ENCODE data around the gene DDIT4. TPM values are rescaled to one million over a fixed set of nuclear protein-coding genes. Genes with fewer than 3 reads are reported as not detected.
A peak's percentile ranks its signal among the peaks of the same experiment; 100 is the strongest.

The DDIT4 gene
- total and polyA plus RNA-seq, 7 experiments from 2014 or later = 25.4 to 335 (median 135) TPM

GRCh38 chr10:72320676-72321247 lies 47.0 kb downstream of the DDIT4 start:
- intact Hi-C loops (cut with micrococcal nuclease) = loop anchor here in 1 of 2 donors (1.0 kb wide), 4 partner anchors 8 to 72 kb away; no protein-coding TSS in a partner anchor
- Mint-ChIP-seq H3K4me1 (peaks cover 50 to 84% (median 77%) of the 10 kb centered on the region in 7 donors), H3K27ac (peak overlapping the region; percentile 90 to 98 (median 97)), H3K36me3 (peaks cover 0 to 7% (median 0%) of the 10 kb centered on the region in 5 donors), H3K9me3 (no peaks in the 10 kb centered on the region), H3K27me3 (no peaks in the 10 kb centered on the region), H3K4me3 (peak overlapping the region; percentile 66 to 86 (median 80))
- peak overlapping the region; percentile 94 for H3K27ac ChIP-seq (ENCODE audit: low read depth, low read length)
- ChIA-PET POLR2A (interaction anchor here (0.9 to 13.6 kb wide), 15 partner anchors 8 to 233 kb away, joined by 3 to 174 read pairs (median 10); partner anchors contain the start of genes ANAPC16, ASCC1, DDIT4 and SPOCK2), CTCF (interaction anchor here (0.6 to 3.8 kb wide), 13 partner anchors 9 to 232 kb away, joined by 3 to 17 read pairs (median 5); partner anchors contain the start of gene DDIT4)
- peak; percentile 37 for ATAC-seq
- no peaks in the 10 kb centered on the region for H3K9me3 ChIP-seq (ENCODE audit: control insufficient read depth in 2 of 3, low read length in 3 of 3)
- no peaks in the 10 kb centered on the region for H3K36me3 ChIP-seq (ENCODE audit: control insufficient read depth in 2 of 3, insufficient read depth in 3 of 3, low read length in 3 of 3)
- peak overlapping the region; percentile 60 for H3K4me3 ChIP-seq (ENCODE audit: low read length)
- peak in 2 of 9 donors; percentile 64 to 71 for DNase-seq
- peaks cover 60 to 79% of the 10 kb centered on the region in 2 donors for H3K4me1 ChIP-seq (ENCODE audit: control insufficient read depth in 2 of 2, insufficient read depth in 2 of 2, low read length in 2 of 2)
- H3K27me3 ChIP-seq (ENCODE audit: control insufficient read depth in 2 of 2, insufficient read depth in 2 of 2, low read length in 2 of 2) = no peaks in the 10 kb centered on the region

DNA sequence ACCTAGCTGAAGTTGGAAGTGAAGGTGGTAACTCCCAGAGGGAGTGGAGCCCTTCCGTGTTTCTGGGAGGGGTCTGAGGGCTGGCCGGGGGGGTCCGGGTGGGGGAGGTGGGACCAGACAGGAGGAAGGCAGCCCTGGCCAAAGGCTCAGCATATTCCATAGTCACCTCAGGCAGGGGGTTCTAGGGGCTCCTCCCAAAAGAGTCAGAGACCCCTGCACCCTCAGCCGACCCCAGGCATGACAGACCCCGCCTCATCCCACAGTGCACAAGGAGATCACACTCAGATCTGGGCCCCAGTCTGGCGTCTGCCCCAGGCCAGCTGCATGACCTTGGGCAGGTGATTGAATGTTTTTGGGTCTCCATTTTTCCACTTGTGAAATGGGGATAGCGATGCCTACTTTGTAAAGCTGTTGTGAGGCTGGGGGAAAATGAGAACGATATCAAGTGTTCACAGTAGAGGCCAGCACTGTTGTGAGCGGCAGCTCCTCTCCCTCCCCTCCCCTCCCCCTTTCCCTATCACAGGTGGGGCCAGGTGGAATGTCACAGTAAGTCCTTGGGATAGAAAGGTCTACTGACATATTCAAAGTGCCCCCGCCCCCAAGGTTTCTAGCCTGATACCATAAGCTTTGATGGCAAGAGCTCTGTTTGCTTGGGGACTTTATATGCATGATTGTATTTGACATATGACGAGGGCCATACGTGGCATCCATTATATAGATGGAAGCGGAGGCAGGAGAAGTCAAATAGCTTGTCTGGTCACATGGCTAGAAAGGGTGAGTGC lies 47.7 kb downstream of the DDIT4 start:
- Mint-ChIP-seq H3K4me1 (peaks cover 46 to 81% (median 72%) of the 10 kb centered on the region in 7 donors), H3K27ac (peak overlapping the region; percentile 90 to 98 (median 96)), H3K9me3 (peaks cover 0 to 1% (median 0%) of the 10 kb centered on the region in 11 donors), H3K36me3 (peaks cover 0 to 3% (median 0%) of the 10 kb centered on the region in 5 donors), H3K27me3 (no peaks in the 10 kb centered on the region), H3K4me3 (peak overlapping the region in 8 of 10 donors; percentile 40 to 86 (median 64))
- CTCF ChIA-PET = interaction anchor here (0.6 to 3.8 kb wide), 14 partner anchors 9 to 233 kb away, joined by 3 to 17 read pairs (median 4); partner anchors contain the start of genes ANAPC16, ASCC1 and DDIT4
- ATAC-seq (no peak), DNase-seq (no peak)
- intact Hi-C loops (cut with micrococcal nuclease) = no loop called here
- H3K4me1 ChIP-seq (ENCODE audit: control insufficient read depth in 2 of 2, insufficient read depth in 2 of 2, low read length in 2 of 2) = peaks cover 55 to 72% of the 10 kb centered on the region in 2 donors
- H3K36me3 ChIP-seq (ENCODE audit: control insufficient read depth in 2 of 3, insufficient read depth in 3 of 3, low read length in 3 of 3) = no peaks in the 10 kb centered on the region
- H3K27me3 ChIP-seq (ENCODE audit: control insufficient read depth in 2 of 2, insufficient read depth in 2 of 2, low read length in 2 of 2) = no peaks in the 10 kb centered on the region
- H3K27ac ChIP-seq (ENCODE audit: low read depth, low read length) = peak overlapping the region; percentile 94
- POLR2A ChIA-PET = interaction anchor here (0.6 to 13.6 kb wide), 15 partner anchors 7 to 1829 kb away, joined by 3 to 174 read pairs (median 10); partner anchors contain the start of genes ANAPC16, ASCC1, DDIT4 and SPOCK2
- no peak overlapping the region for H3K4me3 ChIP-seq (ENCODE audit: low read length)
- no peaks in the 10 kb centered on the region for H3K9me3 ChIP-seq (ENCODE audit: control insufficient read depth in 2 of 3, low read length in 3 of 3)

DNA sequence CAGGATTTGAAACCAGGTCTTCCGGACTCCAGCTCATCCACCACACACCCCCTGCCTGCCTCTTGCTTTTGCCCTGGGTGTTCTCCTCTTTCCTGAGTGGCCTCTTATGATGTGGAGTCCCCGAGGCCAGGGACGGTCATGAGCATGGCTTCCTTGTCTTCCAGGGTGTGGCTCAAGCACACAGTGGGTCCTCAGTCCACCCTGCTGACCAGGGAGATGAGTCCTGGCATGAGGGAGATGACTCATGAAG lies 48.2 kb downstream of the DDIT4 start:
- ChIA-PET POLR2A (interaction anchor here (0.6 to 13.6 kb wide), 11 partner anchors 8 to 1828 kb away, joined by 3 to 174 read pairs (median 10); partner anchors contain the start of genes ANAPC16, ASCC1, DDIT4 and SPOCK2), CTCF (interaction anchor here (0.8 to 3.8 kb wide), 9 partner anchors 8 to 106 kb away, joined by 3 to 17 read pairs (median 4); partner anchors contain the start of genes ANAPC16, ASCC1 and DDIT4)
- H3K27me3 ChIP-seq (ENCODE audit: control insufficient read depth in 2 of 2, insufficient read depth in 2 of 2, low read length in 2 of 2) = no peaks in the 10 kb centered on the region
- peak overlapping the region; percentile 94 for H3K27ac ChIP-seq (ENCODE audit: low read depth, low read length)
- peaks cover 50 to 67% of the 10 kb centered on the region in 2 donors for H3K4me1 ChIP-seq (ENCODE audit: control insufficient read depth in 2 of 2, insufficient read depth in 2 of 2, low read length in 2 of 2)
- H3K4me3 Mint-ChIP-seq = peak overlapping the region; percentile 40 to 80 (median 62)
- peaks cover 0 to 8% (median 0%) of the 10 kb centered on the region in 5 donors for H3K36me3 Mint-ChIP-seq
- peaks cover 47 to 81% (median 72%) of the 10 kb centered on the region in 7 donors for H3K4me1 Mint-ChIP-seq
- ATAC-seq = no peak
- H3K36me3 ChIP-seq (ENCODE audit: control insufficient read depth in 2 of 3, insufficient read depth in 3 of 3, low read length in 3 of 3) = no peaks in the 10 kb centered on the region
- H3K9me3 Mint-ChIP-seq = peaks cover 0 to 6% (median 0%) of the 10 kb centered on the region in 11 donors
- H3K27me3 Mint-ChIP-seq = no peaks in the 10 kb centered on the region
- no peaks in the 10 kb centered on the region for H3K9me3 ChIP-seq (ENCODE audit: control insufficient read depth in 2 of 3, low read length in 3 of 3)
- peak overlapping the region; percentile 58 to 98 (median 95) for H3K27ac Mint-ChIP-seq
- no peak for DNase-seq
- no peak overlapping the region for H3K4me3 ChIP-seq (ENCODE audit: low read length)
- intact Hi-C loops (cut with micrococcal nuclease) = no loop called here

DNA sequence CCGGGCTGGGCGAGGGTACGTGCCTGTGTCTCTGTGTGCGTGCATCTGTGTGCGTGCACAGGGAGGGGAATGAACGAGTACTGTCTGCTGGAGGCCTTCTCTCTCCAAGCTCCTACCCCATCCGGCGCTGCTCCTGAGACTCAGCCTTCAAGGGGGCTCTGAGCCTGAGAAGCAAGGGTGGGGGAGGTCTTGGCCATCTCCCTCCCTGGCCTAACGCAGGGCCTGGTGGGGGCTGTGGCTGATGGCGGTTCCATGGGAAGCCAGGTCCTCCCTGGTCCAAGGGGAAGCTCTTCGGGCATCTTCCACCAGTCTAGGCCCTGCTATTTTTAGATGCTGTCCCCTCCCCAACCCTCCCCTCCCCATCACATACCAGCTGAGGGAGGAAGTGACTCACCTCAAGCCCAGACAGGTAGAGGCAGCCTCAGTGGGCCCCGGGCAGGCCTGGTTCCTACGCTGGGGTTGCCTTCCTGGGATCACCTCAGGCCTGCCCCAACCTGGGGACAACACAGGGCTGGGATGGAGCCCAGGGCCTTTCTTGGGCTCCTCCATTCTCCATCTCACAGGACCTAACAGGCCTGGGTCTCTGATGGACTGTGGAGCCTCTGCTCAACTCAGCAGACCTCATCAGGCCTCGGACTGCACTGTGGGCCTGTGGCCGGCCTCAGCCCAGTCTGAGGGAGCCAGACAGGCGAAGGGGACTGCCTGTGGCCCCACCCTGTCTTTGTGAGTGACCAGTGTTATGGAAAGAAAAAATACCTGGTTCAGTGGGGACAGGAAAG lies 48.7 kb downstream of the DDIT4 start:
- ATAC-seq (no peak), DNase-seq (peak in 1 of 9 donors; percentile 80)
- peaks cover 0 to 9% (median 0%) of the 10 kb centered on the region in 5 donors for H3K36me3 Mint-ChIP-seq
- intact Hi-C loops (cut with micrococcal nuclease) = no loop called here
- peak overlapping the region; percentile 40 to 80 (median 62) for H3K4me3 Mint-ChIP-seq
- peak overlapping the region; percentile 66 to 98 (median 95) for H3K27ac Mint-ChIP-seq
- no peaks in the 10 kb centered on the region for H3K27me3 ChIP-seq (ENCODE audit: control insufficient read depth in 2 of 2, insufficient read depth in 2 of 2, low read length in 2 of 2)
- H3K4me1 Mint-ChIP-seq = peaks cover 43 to 80% (median 68%) of the 10 kb centered on the region in 7 donors
- peaks cover 0 to 6% (median 0%) of the 10 kb centered on the region in 11 donors for H3K9me3 Mint-ChIP-seq
- peaks cover 46 to 65% of the 10 kb centered on the region in 2 donors for H3K4me1 ChIP-seq (ENCODE audit: control insufficient read depth in 2 of 2, insufficient read depth in 2 of 2, low read length in 2 of 2)
- H3K9me3 ChIP-seq (ENCODE audit: control insufficient read depth in 2 of 3, low read length in 3 of 3) = no peaks in the 10 kb centered on the region
- CTCF ChIA-PET = interaction anchor here (0.8 to 3.8 kb wide), 6 partner anchors 8 to 107 kb away, joined by 3 to 17 read pairs (median 4); partner anchors contain the start of genes ANAPC16, ASCC1 and DDIT4
- H3K36me3 ChIP-seq (ENCODE audit: control insufficient read depth in 2 of 3, insufficient read depth in 3 of 3, low read length in 3 of 3) = no peaks in the 10 kb centered on the region
- POLR2A ChIA-PET = interaction anchor here (0.6 to 13.6 kb wide), 10 partner anchors 8 to 1828 kb away, joined by 3 to 174 read pairs (median 10); partner anchors contain the start of genes ANAPC16, ASCC1, DDIT4 and SPOCK2
- H3K27me3 Mint-ChIP-seq = no peaks in the 10 kb centered on the region
- no peak overlapping the region for H3K4me3 ChIP-seq (ENCODE audit: low read length)
- H3K27ac ChIP-seq (ENCODE audit: low read depth, low read length) = peak overlapping the region; percentile 94

- no peak for ATAC-seq
- Histone ChIP-seq H3K4me3 (ENCODE audit: low read length) (no peak overlapping the region), H3K36me3 (ENCODE audit: control insufficient read depth in 2 of 3, insufficient read depth in 3 of 3, low read length in 3 of 3) (no peaks in the 10 kb centered on the region), H3K9me3 (ENCODE audit: control insufficient read depth in 2 of 3, low read length in 3 of 3) (no peaks in the 10 kb centered on the region), H3K27me3 (ENCODE audit: control insufficient read depth in 2 of 2, insufficient read depth in 2 of 2, low read length in 2 of 2) (no peaks in the 10 kb centered on the region), H3K27ac (ENCODE audit: low read depth, low read length) (peak overlapping the region; percentile 94), H3K4me1 (ENCODE audit: control insufficient read depth in 2 of 2, insufficient read depth in 2 of 2, low read length in 2 of 2) (peaks cover 49 to 67% of the 10 kb centered on the region in 2 donors)
- ChIA-PET POLR2A (interaction anchor here (0.8 to 13.6 kb wide), 5 partner anchors 9 to 108 kb away, joined by 3 to 174 read pairs (median 76); partner anchors contain the start of genes ANAPC16, ASCC1 and DDIT4), CTCF (interaction anchor here (0.6 to 3.8 kb wide), 2 partner anchors 49 to 104 kb away, joined by 3 to 17 read pairs; partner anchors contain the start of gene DDIT4)
- peaks cover 0 to 9% (median 0%) of the 10 kb centered on the region in 5 donors for H3K36me3 Mint-ChIP-seq
- H3K4me1 Mint-ChIP-seq = peaks cover 42 to 82% (median 72%) of the 10 kb centered on the region in 7 donors
- H3K27ac Mint-ChIP-seq = peak overlapping the region; percentile 66 to 98 (median 95)
- H3K9me3 Mint-ChIP-seq = peaks cover 0 to 6% (median 0%) of the 10 kb centered on the region in 11 donors
- H3K27me3 Mint-ChIP-seq = no peaks in the 10 kb centered on the region
- H3K4me3 Mint-ChIP-seq = peak overlapping the region in 5 of 10 donors; percentile 6 to 80 (median 57)
- intact Hi-C loops (cut with micrococcal nuclease) = no loop called here
- no peak for DNase-seq
These were observed 49.5 kb downstream of the DDIT4 start for GRCh38 chr10:72323108-72323749.

All from naive thymus-derived CD4-positive, alpha-beta T cell (primary cell).